OCI-M2 (cell line): ENCODE data around the gene KDM4F.
A peak's percentile ranks its signal among the peaks of the same experiment; 100 is the strongest.

Source experiments
- DNase-seq: peaks from one replicate; lab custom pipeline; 2025; ENCODE audit not compliant: unreplicated experiment; lab: John Stamatoyannopoulos, UW

The KDM4F gene

GRCh38 chr11:95059046-95059445 lies 9.8 kb downstream of the KDM4F start:
- no peak for DNase-seq

- no peak for DNase-seq
Observed at GRCh38 chr11:95065336-95065735, 16.1 kb downstream of the KDM4F start.

GRCh38 chr11:95066716-95067038 lies 17.5 kb downstream of the KDM4F start, which contains the start of gene SRSF8:
SRSF8 (plus strand) TSS chr11:95066919; CDS start chr11:95067227, 308 bp downstream.
- DNase-seq: no peak

- DNase-seq: no peak
Observed at GRCh38 chr11:95067039-95067840, 18.0 kb downstream of the KDM4F start.

- no peak for DNase-seq
Observed at GRCh38 chr11:95067841-95068219, 18.6 kb downstream of the KDM4F start.

GRCh38 chr11:95068549-95068948 lies 19.3 kb downstream of the KDM4F start:
- DNase-seq: peak; percentile 64

- DNase-seq: no peak
Observed at GRCh38 chr11:95070471-95070870, 21.2 kb downstream of the KDM4F start.

- DNase-seq: no peak
Observed at GRCh38 chr11:95072948-95073347, 23.7 kb downstream of the KDM4F start.

GRCh38 chr11:95074792-95075563 lies 25.8 kb downstream of the KDM4F start:
- DNase-seq: no peak

GRCh38 chr11:95076416-95076815 lies 27.2 kb downstream of the KDM4F start:
- no peak for DNase-seq

GRCh38 chr11:95076981-95077380 lies 27.8 kb downstream of the KDM4F start:
- no peak for DNase-seq

GRCh38 chr11:95078526-95078925 lies 29.3 kb downstream of the KDM4F start:
- DNase-seq: no peak

- DNase-seq: no peak
Observed at GRCh38 chr11:95081010-95081409, 31.8 kb downstream of the KDM4F start.

GRCh38 chr11:95081412-95081811 lies 32.2 kb downstream of the KDM4F start:
- DNase-seq: no peak

- DNase-seq: no peak
Observed at GRCh38 chr11:95082576-95083001, 33.4 kb downstream of the KDM4F start.

- DNase-seq: no peak
Observed at GRCh38 chr11:95084509-95084908, 35.3 kb downstream of the KDM4F start.

GRCh38 chr11:95085117-95085816 lies 36.0 kb downstream of the KDM4F start:
- no peak for DNase-seq

GRCh38 chr11:95086151-95086550 lies 36.9 kb downstream of the KDM4F start:
- no peak for DNase-seq

- DNase-seq: no peak
Observed at GRCh38 chr11:95086836-95087570, 37.8 kb downstream of the KDM4F start.

GRCh38 chr11:95088946-95089619 lies 39.9 kb downstream of the KDM4F start:
- DNase-seq: no peak
